NK-92 (cell line): Measurements from ENCODE around the gene FTL.

Experiments used
- DNase-seq: peaks from one replicate; lab custom pipeline; 2025; ENCODE audit not compliant: unreplicated experiment; lab: John Stamatoyannopoulos, UW

FTL gene

GRCh38 chr19:48991011-48991609 is 26.0 kb downstream of the FTL start:
- DNase-seq: no peak

- no peak for DNase-seq
These were observed 26.9 kb downstream of the FTL start for GRCh38 chr19:48991873-48992580.

- no peak for DNase-seq
These were observed 27.6 kb downstream of the FTL start for GRCh38 chr19:48992581-48993174.

GRCh38 chr19:48993175-48994034 is 28.3 kb downstream of the FTL start, which contains the start of the genes GYS1 and RUVBL2:
Gene GYS1 (minus strand): TSS chr19:48993309. CDS start chr19:48993112, 197 bp downstream.
Gene RUVBL2 (plus strand): TSS chr19:48993887. CDS start chr19:48993912, 25 bp downstream.
- DNase-seq: peak; percentile 93

GRCh38 chr19:48994035-48994386 is 28.9 kb downstream of the FTL start:
- no peak for DNase-seq

GRCh38 chr19:48997972-48998371 is 32.9 kb downstream of the FTL start:
- DNase-seq: no peak

GRCh38 chr19:48999481-49000325 is 34.6 kb downstream of the FTL start:
- DNase-seq: no peak

- DNase-seq: no peak
These were observed 39.0 kb downstream of the FTL start for GRCh38 chr19:49004133-49004532.

GRCh38 chr19:49004964-49005614 is 40.0 kb downstream of the FTL start:
- DNase-seq: no peak

GRCh38 chr19:49006905-49007304 is 41.8 kb downstream of the FTL start:
- DNase-seq: no peak

- no peak for DNase-seq
These were observed 44.7 kb downstream of the FTL start for GRCh38 chr19:49009828-49010227.

- DNase-seq: no peak
These were observed 45.3 kb downstream of the FTL start for GRCh38 chr19:49010453-49010852.

GRCh38 chr19:49011194-49011593 is 46.1 kb downstream of the FTL start:
- DNase-seq: no peak

GRCh38 chr19:49014123-49014869 is 49.2 kb downstream of the FTL start:
- no peak for DNase-seq

- no peak for DNase-seq
These were observed 49.8 kb downstream of the FTL start for GRCh38 chr19:49014870-49015255.

- no peak for DNase-seq
These were observed 51.1 kb downstream of the FTL start for GRCh38 chr19:49016067-49016839.
